Measurements from ENCODE around the gene PARM1.

GRCh38 chr4:75025431-75025830 is 92.5 kb downstream of the PARM1 start:
- no peak for TF ChIP-seq EZH2 (IDR thresholded peaks at IDR 0.05; ENCODE audit: borderline replicate concordance, insufficient read depth, low read depth, low read length, poor library complexity, severe bottlenecking)
- TF ChIP-seq CTCF (IDR thresholded peaks at IDR 0.05), result no peak
